Measurements from ENCODE around the gene FLOT1.

Gene FLOT1

DNA sequence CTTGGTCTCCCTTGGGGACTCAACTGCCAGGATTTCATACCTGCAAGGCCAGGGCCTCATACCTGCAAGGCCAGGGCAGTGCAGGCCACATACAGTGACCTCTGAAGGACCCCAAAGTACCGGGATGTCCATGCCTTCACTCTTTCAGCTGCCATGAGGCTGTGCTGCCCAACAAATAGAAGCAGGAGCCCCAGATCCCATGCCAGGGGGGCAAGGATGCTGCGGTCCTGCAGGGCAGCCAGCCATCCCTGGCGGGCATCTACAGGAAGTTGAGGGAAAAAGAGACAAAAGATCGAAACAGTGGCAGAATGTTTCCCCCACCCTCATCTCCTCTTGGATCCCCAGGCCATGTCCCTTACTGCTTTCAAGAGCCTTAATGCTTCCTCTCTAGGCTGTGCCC is 52.5 kb downstream of the FLOT1 start:
- DNase-seq, result no peak

DNA sequence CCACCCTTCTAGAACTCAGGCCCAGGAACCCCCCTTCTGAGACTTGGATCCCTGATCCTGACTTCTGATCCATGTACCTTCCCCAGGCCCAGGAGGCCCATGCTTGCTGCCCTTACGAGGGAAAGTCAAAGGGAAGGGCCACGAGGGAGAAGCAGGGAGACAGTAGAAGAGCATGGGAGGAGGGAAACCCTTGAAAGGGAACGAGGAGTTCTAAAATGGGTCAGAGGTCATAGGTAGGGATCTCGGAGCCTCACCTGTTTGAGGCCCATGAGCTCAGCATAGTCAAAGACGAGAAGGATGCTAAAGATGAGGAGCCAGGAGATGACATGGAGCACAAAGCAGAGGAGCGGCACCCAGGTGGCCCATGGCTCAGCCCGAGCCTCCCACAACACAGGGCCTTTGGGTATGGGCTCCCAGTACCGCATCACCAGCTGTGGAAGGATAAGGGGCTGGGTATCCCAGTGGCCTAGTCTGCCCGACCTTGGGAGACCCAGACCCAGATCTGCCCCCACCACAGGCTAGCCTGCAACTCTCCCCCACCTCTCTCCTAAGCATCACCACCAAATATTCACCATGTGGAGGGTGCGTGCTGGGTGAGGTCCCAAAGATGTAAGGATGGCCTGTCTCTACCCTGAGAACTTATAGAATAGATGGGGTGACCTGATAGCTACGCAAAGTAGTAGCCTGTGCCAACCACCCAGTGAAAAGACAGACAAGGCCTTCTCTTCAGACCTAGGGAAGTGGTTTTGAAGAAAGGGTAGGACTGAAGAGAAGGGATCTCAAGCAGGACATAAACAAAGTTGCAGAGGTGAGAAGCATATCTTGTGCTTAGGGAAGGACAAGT is 53.2 kb downstream of the FLOT1 start:
- DNase-seq, result no peak

DNA sequence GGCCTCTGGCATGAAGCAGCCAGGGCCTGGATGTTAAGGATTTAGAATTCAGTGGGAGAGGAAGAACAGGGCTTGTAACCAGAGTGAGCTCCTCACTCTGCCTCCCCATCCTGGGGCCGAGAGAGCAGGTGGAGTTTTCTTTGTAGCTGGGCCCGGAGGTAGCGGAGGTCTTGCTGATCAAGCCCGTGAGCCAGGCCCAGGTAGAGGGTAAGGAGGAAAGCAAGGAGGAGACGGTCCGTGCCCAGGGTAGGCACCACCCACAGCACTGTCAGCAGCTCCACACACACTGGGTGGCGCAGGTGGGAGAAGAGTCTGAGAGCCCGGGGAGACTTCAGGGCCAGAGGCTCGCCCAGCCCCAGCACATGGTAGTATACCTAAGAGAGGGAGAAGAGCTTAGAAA is 53.9 kb downstream of the FLOT1 start:
- DNase-seq, result no peak

DNA sequence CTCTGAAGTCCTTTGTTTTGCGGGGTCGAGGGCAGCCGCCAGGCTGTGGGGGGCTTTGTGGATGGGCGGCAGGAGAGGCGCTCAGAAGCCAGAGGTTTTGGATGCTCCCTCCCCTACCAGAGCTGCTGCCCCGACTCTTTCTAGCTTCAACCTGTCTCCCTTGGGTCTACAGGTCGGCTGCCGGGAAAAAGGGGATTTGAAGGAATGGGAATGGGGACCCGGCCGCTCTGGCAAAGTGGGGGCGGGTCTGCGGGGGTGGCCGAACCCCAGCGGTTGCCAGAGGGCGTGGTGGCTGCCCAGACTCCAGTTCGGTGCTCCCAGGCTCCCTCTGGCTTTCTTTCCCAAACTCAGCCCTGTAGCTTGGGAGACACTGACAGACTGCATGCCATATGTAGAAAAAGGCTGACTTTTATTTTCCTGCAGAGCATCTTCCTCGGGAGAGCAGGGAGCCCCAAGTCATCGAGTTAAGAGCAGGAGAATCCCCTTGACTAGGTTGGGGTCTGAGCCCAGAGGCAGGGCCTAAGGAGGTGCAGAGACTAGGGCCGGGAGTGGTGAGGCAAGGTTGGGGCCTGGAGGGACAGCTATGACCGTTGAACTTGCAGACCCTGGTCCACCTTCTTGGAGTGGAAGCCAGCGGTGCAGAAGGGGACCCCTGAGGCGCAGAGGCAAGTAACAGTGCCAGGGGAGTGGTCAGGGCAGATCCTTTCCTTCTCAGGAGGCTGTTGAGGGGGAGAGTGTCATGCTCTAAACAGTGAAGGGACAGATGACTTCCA is 54.6 kb downstream of the FLOT1 start:
- DNase-seq, result no peak

DNA sequence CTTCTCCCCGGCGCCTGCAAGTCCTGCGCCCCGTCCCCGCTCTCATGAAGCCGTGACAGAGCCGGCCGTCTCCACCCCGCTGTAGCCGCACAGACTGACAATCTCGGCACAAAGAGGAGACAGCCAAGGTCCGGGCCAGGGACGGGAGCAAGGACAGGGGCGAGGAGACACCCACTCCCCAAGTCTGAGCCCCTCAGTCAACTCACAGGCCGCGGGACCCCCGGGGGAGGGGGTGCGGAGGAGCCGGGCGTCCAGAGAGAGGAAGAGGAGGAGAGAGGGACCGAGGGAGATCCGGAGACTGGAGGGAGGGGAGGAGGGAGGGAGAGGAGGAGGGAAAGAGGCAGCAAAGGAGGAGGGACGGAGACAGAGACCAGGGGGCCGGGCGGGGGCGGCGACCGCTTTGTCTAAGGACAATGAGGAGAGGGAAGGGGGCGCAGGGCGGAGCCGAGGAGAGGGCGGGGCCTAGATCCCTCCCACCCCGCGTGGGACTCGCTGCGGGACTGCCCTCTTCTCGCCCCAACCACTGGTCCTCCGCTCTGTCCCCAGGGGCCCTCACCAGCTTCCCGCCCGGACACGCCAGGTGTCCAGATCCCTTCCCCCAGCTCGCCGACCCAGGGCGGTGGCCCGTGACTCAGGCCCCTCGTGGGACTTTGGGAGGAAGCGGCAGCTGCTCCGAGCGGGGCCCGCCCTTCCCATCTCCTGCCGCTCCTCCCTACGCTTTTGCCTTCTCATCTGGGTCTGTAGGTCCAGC is 55.4 kb downstream of the FLOT1 start:
- peak; percentile 79 for DNase-seq

DNA sequence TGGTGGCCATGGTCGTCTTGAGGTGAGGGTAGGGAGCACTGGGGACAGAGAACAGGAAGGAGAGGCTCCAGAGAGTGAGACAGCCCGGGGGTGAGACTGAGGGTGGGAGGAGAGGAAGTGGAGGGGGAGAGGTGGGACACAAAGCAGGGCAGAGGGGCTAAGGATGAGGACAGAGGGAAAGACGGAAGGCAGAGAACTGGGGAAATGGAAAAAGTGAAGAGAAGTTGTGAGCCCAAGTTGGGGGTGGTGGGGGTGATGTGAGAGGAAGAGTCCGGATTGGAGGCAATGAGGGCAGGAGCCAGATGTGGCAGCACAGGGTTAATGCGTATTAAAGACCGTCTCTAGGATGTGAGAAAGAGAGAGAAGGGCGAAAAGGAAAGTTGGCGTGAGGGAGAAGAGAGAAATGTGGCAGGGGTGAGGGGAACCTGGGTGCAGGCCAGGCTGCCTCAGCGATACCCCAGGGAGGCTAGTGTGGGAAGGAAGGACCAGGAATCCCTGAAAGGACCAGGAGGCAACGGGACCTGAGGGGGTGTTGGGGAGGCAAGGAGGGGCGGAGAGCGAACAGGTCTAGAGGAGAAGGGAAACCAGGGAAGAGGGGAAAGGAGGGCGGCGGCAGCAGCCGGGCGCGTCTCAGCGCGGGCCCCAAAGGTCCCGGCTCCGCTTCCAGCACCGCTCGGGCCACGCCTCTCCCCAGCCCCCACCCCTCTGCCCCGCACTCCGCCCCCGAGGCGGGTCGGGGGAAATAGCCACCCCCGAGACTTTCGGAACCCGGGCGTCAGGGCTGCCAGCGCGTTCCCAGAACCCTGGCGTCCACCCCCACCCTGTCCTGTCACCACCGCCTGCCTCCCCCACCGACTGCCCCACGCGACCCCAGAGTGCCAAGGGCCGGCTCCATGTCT is 56.2 kb downstream of the FLOT1 start, which contains the start of gene PPP1R18:
Gene PPP1R18 (minus strand): TSS at position 637 of the 899 bp plus-strand sequence. CDS start 627 bp downstream, at position 10.
- no peak for DNase-seq

DNA sequence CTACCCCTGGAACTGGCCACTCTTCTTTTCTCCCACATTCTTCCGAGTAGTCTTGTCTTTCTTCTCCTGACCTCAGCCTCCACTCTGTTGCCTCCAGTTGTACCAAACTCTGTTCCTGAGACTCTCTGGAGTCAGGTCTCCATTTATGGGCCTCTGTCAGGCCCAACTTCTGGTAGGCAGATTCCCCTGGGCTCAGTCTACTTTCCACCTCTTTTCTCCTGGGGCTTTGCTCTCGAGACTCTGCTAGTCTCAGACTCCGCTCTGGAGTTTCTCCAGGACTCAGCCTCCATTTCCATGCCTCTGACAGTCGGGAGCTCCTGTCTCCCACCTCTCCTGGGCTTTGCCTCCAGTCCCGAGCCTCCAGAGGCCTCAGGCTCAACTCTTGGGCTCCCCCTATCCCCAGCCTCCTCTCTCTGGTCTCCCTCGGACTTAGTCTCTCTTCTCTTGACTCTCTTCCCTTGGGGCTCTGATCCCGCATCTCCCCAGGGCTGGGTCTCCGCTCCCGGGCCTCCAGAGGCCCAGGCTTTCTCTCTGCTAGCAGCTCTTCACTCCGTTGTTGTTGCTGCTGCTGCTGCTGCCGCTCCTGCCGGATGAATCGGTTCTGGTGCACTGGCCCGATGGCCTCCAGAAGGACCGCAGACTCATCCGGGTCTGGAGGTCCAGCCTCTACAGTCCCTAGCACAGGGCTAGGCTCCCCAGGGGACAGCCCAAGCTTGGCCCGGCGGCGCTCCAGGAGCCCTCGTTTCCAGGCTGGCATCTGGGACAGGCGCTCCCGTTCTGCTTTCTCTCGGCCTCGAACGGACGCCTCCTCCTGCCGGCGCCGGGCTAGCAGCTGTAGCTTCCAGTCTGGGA is 57.1 kb downstream of the FLOT1 start:
- DNase-seq, result no peak

DNA sequence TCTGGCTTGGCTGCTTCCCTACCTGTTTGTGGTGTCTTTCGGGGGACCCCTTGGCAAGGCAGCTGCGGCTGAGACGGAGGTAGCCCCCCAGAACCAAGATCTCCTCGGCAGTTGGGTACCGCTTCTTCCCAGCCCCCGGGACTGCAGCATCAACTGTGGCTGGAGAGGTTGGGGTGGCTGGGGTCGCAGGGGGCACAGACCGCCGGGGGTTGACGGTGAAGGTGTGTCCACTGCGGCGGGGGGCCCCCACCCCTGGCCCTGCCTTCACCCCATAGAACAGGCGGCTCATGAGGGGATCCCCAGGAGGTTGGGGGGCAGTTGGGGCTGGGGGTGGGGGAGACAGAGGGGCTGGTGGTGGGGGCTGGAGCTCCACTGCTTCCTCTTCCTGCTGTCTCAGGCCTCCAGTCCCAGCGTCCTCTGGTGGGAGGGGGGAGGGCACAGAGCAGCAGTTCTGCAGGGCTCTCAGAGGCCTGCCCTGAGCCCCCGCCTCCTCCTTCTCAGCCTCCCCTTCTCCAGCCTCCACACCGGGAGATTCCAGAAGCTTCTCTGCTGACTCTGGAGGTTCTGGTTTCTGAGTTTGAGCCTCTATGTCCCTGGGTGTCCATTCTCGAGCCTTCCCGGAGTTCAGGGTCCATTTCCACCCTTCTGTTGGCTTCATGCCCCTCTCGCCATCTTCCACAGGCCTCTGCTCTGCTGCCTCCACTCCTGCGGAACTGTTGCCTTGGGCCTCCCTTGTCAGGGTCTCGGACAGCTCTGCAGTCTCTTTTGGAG is 57.9 kb downstream of the FLOT1 start:
- DNase-seq, result no peak

DNA sequence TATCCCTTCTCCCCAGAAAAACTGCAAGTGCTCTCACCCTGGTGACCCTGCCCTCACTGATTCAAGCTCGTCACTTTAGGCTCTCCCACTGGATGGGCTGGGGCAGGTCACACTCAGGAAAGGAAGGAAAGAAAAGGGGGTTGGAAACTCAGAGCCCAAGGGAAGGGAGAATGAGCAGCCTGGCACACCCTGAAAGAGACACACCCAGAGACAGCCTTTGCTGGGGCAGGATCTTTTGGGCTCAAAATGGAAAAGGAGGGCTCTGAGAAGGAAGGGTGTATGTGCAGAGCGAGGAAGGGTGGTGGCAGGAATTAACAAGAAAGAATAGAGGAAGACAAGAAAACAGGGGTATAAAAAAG is 58.5 kb downstream of the FLOT1 start:
- no peak for DNase-seq

DNA sequence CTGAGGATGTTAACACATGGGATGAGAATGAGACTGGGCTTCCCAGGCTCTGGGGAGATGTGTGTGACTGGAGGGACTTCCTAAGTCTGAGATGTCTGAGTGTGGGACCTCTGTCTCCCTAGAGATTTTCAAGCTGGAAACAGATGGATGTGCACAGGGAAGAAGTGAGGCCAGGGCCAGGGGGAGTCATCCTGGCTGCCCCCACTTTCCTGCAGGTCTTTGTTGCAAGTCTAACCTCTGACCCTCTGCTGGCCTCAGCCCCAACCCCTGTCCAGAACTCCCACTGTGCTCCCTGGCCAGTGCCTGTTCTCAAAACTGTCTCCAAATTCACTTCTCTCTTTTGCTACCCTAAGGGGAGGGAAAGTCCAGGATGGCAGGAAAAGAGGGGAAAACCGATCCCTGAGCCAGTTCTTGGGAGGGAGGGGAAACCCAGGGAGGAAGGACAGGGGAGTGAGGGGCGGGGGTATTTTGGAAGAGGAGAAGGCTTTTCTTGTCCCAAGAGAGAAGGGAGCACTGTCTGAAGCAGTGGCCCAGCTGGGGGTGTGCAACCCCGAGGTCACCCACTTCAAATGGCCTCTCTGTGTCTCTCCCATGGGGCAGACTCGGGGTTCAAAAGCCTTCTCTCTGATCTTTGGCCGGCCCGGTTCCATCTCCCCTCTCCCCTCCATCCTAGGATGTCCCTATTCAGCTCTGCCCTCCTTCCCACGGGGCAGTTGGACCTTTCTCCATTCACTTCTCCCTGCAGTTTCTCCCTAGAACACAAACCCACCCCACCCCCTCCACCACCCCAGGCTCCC is 59.1 kb downstream of the FLOT1 start:
- no peak for DNase-seq

DNA sequence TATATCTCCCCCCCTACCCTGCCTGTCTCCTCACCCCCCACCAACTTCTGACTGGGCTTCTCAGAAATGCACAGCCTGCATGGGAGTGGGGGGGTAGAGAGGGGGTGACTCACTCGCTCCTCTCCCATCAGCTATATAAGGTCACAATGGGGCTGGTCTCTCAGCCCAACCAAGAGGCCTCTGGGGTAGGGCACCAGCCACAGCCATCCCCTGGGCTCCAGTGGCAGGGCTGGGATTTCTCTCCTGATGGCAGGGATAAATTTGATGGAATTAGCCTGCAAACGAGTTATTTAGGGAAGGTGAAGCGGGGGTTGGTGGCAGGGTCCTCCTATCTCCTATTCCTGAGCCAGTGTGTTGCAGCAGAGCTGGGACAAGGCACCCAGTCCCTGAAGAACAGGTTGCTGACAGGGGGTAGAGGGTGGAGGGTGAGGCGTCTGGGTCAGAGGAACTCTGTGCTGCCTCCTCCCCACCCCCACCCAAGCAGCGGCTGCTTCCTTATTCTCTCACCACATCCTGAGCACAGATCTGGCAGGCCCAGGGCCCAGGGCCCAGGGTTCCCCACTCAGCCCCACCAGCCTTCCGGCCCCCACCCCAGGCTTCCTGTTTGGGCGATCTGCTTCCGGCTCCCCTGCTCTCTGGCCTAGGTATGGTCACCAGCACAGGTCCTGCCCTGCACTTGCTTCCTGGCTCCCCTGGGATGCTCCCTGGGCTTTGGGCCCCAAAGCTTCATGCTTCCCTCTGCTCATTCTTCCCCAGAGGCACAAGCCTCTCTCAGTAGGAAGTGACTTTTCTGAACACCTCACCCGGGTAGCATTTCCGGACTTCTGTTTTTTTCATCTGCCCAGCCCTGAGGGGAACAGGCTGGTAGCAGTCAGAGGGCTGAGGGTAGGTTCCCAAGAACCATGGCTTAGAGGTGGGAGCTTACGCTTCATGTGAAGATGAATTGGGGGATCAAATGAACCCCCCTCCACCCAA is 60.1 kb downstream of the FLOT1 start:
- DNase-seq, result no peak

DNA sequence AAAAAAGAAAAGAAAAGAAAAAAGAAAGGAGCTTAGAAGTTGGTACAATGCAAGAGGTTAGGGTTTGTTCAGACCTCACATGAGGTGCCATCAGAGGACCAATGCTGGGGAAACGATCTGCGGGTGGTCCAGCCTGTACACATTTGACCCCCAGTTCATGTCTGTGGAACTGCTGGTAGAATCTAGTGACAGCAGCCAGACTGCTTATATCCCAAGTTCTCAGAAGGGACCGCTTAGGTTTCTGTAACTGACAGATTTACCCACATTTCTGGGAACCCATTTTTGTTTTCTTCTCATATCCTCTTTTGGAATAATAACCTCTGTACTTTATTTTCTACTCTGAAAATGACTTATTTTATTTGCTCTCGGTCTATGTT is 60.7 kb downstream of the FLOT1 start:
- DNase-seq, result no peak

DNA sequence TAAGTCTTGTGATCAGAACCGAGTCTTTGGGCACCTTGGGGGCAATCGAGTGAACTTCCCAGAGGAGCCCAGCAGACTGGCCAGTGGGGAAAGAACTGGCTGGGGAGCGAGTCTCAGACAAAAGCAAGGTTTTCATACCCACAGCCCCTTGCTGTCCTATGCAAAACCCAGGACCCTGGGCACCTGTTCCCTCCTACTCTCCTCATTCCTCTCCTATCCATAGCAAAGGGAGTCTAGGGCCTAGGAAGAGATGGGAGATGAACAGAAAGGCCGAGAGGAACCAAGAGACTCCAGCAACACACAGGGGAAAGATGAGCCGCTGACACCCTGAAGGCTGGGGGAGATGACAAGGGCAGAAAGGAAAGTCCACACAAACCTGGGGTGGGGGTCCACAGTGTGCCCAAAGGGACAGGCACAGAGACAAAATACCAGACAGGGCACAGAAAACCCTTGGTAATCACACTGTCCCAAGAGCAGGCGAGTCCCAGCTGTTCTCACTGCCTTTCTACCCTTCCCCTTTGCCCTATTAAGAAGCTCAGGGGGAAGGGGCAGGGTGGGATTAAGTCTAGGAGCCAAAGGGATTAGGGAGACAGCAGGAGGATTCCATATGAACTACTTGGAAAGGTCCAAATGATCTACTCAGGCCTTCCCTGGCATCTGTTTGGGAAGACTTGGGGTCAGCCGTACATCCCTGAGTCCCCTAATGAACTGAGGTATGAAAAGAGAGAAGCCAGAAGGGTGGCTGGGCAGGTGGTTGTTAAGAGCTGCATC is 62.5 kb downstream of the FLOT1 start:
- no peak for DNase-seq

DNA sequence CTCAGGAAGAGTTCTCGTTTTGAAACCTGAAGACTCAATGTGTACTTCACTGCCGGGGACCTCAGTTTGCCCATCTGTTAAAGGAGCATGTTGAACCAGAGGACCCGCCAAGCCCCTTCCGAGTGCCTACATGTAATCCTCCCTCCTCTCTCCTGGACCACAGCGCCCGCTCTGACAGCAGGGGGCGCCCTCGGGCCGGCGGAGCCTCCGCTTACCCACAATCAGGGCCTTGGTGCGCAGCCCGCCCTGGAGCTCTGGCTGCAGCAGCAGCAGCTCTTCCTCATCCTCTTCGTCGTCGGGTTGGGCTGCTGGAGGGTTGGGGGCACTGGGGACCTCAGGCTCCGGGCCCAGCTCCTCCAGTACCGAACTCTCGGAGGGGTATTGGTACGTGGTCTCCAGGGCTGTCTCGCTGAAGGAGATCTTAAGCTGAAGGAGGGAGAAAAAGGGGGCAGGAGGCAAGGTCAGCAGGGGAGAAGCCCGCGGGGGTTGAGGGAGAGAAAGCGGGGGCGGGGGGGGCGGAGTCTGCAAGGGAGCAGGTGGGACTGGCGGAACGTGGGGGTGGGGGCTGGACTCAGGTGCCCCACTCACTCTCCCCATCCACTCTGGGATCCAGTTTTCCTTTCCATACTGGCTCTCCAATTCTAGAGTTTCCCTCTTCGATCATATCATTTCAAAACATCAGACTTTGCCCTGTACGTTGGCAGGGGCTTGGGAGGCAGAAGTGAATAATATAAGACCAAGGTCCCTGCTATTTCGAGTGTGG is 63.3 kb downstream of the FLOT1 start:
- no peak for DNase-seq
